Trophoblast cell (in vitro differentiated cells and primary cell): ENCODE measurements around the gene WNT16.

Experiments used
- DNase-seq, 2 donors: peaks; one replicate each; pipeline ENCODE4 v3.0.0-alpha.2; 2016
- H2AFZ ChIP-seq: 2 replicates; pipeline ENCODE4 v1.6.1; 2013; ENCODE audit warnings: low read length, moderate library complexity, mild to moderate bottlenecking; ENCODE audit not compliant: insufficient read depth, poor library complexity
- H2AK5ac ChIP-seq: 2 replicates; pipeline ENCODE4 v1.6.1; 2013; ENCODE audit warnings: mild to moderate bottlenecking, low read length
- H2BK120ac ChIP-seq: 2 replicates; pipeline ENCODE4 v1.6.1; 2013; ENCODE audit warnings: low read length, mild to moderate bottlenecking, moderate library complexity; ENCODE audit not compliant: insufficient read depth, poor library complexity
- H2BK12ac ChIP-seq: 2 replicates; pipeline ENCODE4 v1.6.1; 2013; ENCODE audit warnings: mild to moderate bottlenecking, low read length, moderate library complexity
- H2BK5ac ChIP-seq: 2 replicates; pipeline ENCODE4 v1.6.1; 2013; ENCODE audit warnings: low read length, low read depth, moderate library complexity, mild to moderate bottlenecking; ENCODE audit not compliant: poor library complexity
- H3K14ac ChIP-seq: 2 replicates; pipeline ENCODE4 v1.6.1; 2013; ENCODE audit warnings: mild to moderate bottlenecking, low read length
- H3K18ac ChIP-seq: 2 replicates; pipeline ENCODE4 v1.6.1; 2013; ENCODE audit warnings: mild to moderate bottlenecking, low read length
- H3K23ac ChIP-seq: 2 replicates; pipeline ENCODE4 v1.6.1; 2013; ENCODE audit warnings: low read length
- H3K27ac ChIP-seq: 2 replicates; pipeline ENCODE4 v1.5.1; 2013; ENCODE audit warnings: low read depth, mild to moderate bottlenecking, inconsistent platforms, low read length, moderate library complexity
- H3K27me3 ChIP-seq: 2 replicates; pipeline ENCODE4 v1.6.1; 2013; ENCODE audit warnings: inconsistent platforms, mild to moderate bottlenecking, low read length, moderate library complexity; ENCODE audit not compliant: insufficient read depth
- H3K36me3 ChIP-seq, 2 experiments: 1 replicate in 1 of 2; 2 replicates in 1 of 2; pipeline ENCODE4 v1.6.1; 2013; ENCODE audit warnings: low read length in 2 of 2, mild to moderate bottlenecking in 2 of 2, moderate library complexity in 1 of 2; ENCODE audit not compliant: insufficient read depth in 2 of 2, control insufficient read depth in 1 of 2
- H3K4ac ChIP-seq: 2 replicates; pipeline ENCODE4 v1.6.1; 2013; ENCODE audit warnings: low read depth, mild to moderate bottlenecking, low read length, moderate library complexity
- H3K4me1 ChIP-seq, 2 experiments: 1 replicate in 1 of 2; 2 replicates in 1 of 2; pipeline ENCODE4 v1.6.1; 2013; ENCODE audit warnings: low read length in 2 of 2, mild to moderate bottlenecking in 2 of 2, moderate library complexity in 1 of 2; ENCODE audit not compliant: insufficient read depth in 2 of 2, control insufficient read depth in 1 of 2
- H3K4me2 ChIP-seq: 2 replicates; pipeline ENCODE4 v1.6.1; 2013; ENCODE audit warnings: inconsistent platforms, mild to moderate bottlenecking, low read length, moderate library complexity
- H3K4me3 ChIP-seq: 2 replicates; pipeline ENCODE4 v1.5.1; 2013; ENCODE audit warnings: mild to moderate bottlenecking, low read depth, low read length, inconsistent platforms
- H3K79me1 ChIP-seq: one replicate; pipeline ENCODE4 v1.6.1; 2013; ENCODE audit warnings: low read length
- H3K79me2 ChIP-seq: 2 replicates; pipeline ENCODE4 v1.6.1; 2013; ENCODE audit warnings: low read length, mild to moderate bottlenecking; ENCODE audit not compliant: control insufficient read depth, insufficient read depth, poor library complexity
- H3K9ac ChIP-seq: 2 replicates; pipeline ENCODE4 v1.6.1; 2013; ENCODE audit warnings: mild to moderate bottlenecking, low read length
- H3K9me3 ChIP-seq: 2 replicates; pipeline ENCODE4 v1.6.1; 2013; ENCODE audit warnings: low read depth, mild to moderate bottlenecking, control low read depth, inconsistent platforms, low read length; ENCODE audit not compliant: insufficient read depth
- H4K12ac ChIP-seq: 2 replicates; pipeline ENCODE4 v1.6.1; 2013; ENCODE audit warnings: low read depth, mild to moderate bottlenecking, low read length, moderate library complexity
- H4K8ac ChIP-seq: 2 replicates; pipeline ENCODE4 v1.6.1; 2013; ENCODE audit warnings: low read depth, mild to moderate bottlenecking, low read length, moderate library complexity
- H4K91ac ChIP-seq: one replicate; pipeline ENCODE4 v1.6.1; 2013; ENCODE audit warnings: low read depth, mild to moderate bottlenecking, low read length, moderate library complexity
- WGBS: extraction: QIAGEN DNeasy Blood & Tissue Kit; methylation state at CpG from one replicate; pipeline ENCODE4 v1.1.7; 2013; ENCODE audit warnings: missing lambda C conversion rate; ENCODE audit not compliant: insufficient read length, insufficient coverage; ENCODE audit errors: extremely low coverage; 5-methylcytosine and 5-hydroxymethylcytosine counted together

WNT16 gene

GRCh38 chr7:121334875-121335648 is 6.3 kb downstream of the WNT16 start:
- H2AFZ ChIP-seq: no peak overlapping the region
- H3K4me3 ChIP-seq: no peak overlapping the region
- no peak overlapping the region for H3K18ac ChIP-seq
- no peak overlapping the region for H3K27ac ChIP-seq
- no peak overlapping the region for H2BK12ac ChIP-seq
- no peaks in the 10 kb centered on the region for H3K79me1 ChIP-seq
- no peaks in the 10 kb centered on the region for H3K9me3 ChIP-seq
- H4K91ac ChIP-seq: no peak overlapping the region
- no peak for DNase-seq
- no peak overlapping the region for H3K4ac ChIP-seq
- H4K8ac ChIP-seq: no peak overlapping the region
- H3K4me2 ChIP-seq: no peak overlapping the region
- no CpG with 5 or more reads among the region's 10 CpGs for WGBS
- H3K79me2 ChIP-seq: no peaks in the 10 kb centered on the region
- H4K12ac ChIP-seq: no peak overlapping the region
- H3K27me3 ChIP-seq: peaks cover 5% of the 10 kb centered on the region
- peaks cover 4 to 5% of the 10 kb centered on the region in 2 experiments for H3K4me1 ChIP-seq
- H2BK120ac ChIP-seq: no peak overlapping the region
- H2BK5ac ChIP-seq: no peak overlapping the region
- no peaks in the 10 kb centered on the region for H3K36me3 ChIP-seq
- no peak overlapping the region for H3K23ac ChIP-seq
- H3K9ac ChIP-seq: no peak overlapping the region
- no peak overlapping the region for H3K14ac ChIP-seq
- H2AK5ac ChIP-seq: no peak overlapping the region

GRCh38 chr7:121336579-121336978 is 7.8 kb downstream of the WNT16 start:
- no peak overlapping the region for H3K4ac ChIP-seq
- no CpG with 5 or more reads among the region's 3 CpGs for WGBS

GRCh38 chr7:121337398-121337797 is 8.6 kb downstream of the WNT16 start:
- Histone ChIP-seq H2BK5ac (no peak overlapping the region), H4K91ac (no peak overlapping the region), H4K12ac (no peak overlapping the region), H3K79me1 (no peaks in the 10 kb centered on the region), H4K8ac (no peak overlapping the region), H3K14ac (no peak overlapping the region), H3K4me3 (no peak overlapping the region), H2BK12ac (no peak overlapping the region), H3K4ac (no peak overlapping the region), H3K18ac (no peak overlapping the region), H3K9ac (no peak overlapping the region), H3K36me3 (no peaks in the 10 kb centered on the region), H3K79me2 (no peaks in the 10 kb centered on the region), H2AK5ac (no peak overlapping the region), H3K27me3 (no peaks in the 10 kb centered on the region), H3K27ac (no peak overlapping the region), H3K4me2 (no peak overlapping the region), H2BK120ac (no peak overlapping the region), H3K23ac (no peak overlapping the region), H3K4me1 (no peaks in the 10 kb centered on the region), H3K9me3 (no peaks in the 10 kb centered on the region), H2AFZ (no peak overlapping the region)
- whole genome bisulfite sequencing: no CpG with 5 or more reads among the region's 3 CpGs
- DNase-seq: peak in 1 of 2 donors; percentile 23

More at GRCh38 chr7:121336579-121336978, 7.8 kb downstream of the WNT16 start:
- Histone ChIP-seq H4K8ac (no peak overlapping the region), H3K36me3 (no peaks in the 10 kb centered on the region), H3K23ac (no peak overlapping the region), H3K18ac (no peak overlapping the region), H2BK5ac (no peak overlapping the region), H2BK12ac (no peak overlapping the region), H3K4me1 (no peaks in the 10 kb centered on the region), H2AK5ac (no peak overlapping the region), H3K9me3 (no peaks in the 10 kb centered on the region), H3K27ac (no peak overlapping the region), H3K79me2 (no peaks in the 10 kb centered on the region), H2BK120ac (no peak overlapping the region), H3K9ac (no peak overlapping the region), H3K4me3 (no peak overlapping the region), H3K27me3 (no peaks in the 10 kb centered on the region), H2AFZ (no peak overlapping the region), H4K91ac (no peak overlapping the region), H3K4me2 (no peak overlapping the region), H3K14ac (no peak overlapping the region), H4K12ac (no peak overlapping the region), H3K79me1 (no peaks in the 10 kb centered on the region)
- DNase-seq: no peak

GRCh38 chr7:121339082-121339481 is 10.3 kb downstream of the WNT16 start:
- H3K27ac ChIP-seq: no peak overlapping the region
- H3K9ac ChIP-seq: no peak overlapping the region
- H3K27me3 ChIP-seq: no peaks in the 10 kb centered on the region
- no peak for DNase-seq
- no peak overlapping the region for H3K4me3 ChIP-seq
- no peak overlapping the region for H2BK120ac ChIP-seq
- no peak overlapping the region for H3K23ac ChIP-seq
- no peaks in the 10 kb centered on the region for H3K9me3 ChIP-seq
- no peak overlapping the region for H3K4me2 ChIP-seq
- no peak overlapping the region for H3K4ac ChIP-seq
- no peak overlapping the region for H4K8ac ChIP-seq
- H3K4me1 ChIP-seq: no peaks in the 10 kb centered on the region
- no peaks in the 10 kb centered on the region for H3K79me2 ChIP-seq
- H2BK12ac ChIP-seq: no peak overlapping the region
- H2AFZ ChIP-seq: no peak overlapping the region
- WGBS: no CpG with 5 or more reads among the region's 5 CpGs
- H2BK5ac ChIP-seq: no peak overlapping the region
- no peak overlapping the region for H3K14ac ChIP-seq
- H3K18ac ChIP-seq: no peak overlapping the region
- H2AK5ac ChIP-seq: no peak overlapping the region
- H4K91ac ChIP-seq: no peak overlapping the region
- no peaks in the 10 kb centered on the region for H3K79me1 ChIP-seq
- H3K36me3 ChIP-seq: no peaks in the 10 kb centered on the region
- H4K12ac ChIP-seq: no peak overlapping the region
